NB4 (cell line): ENCODE measurements around the gene HNRNPA1.

Experiments used
- POLR2A ChIP-seq: IDR thresholded peaks from 2 replicates; pipeline ENCODE4 v1.6.1; 2011; ENCODE audit warnings: mild to moderate bottlenecking; ENCODE audit not compliant: insufficient read length; ENCODE audit errors: extremely low read depth
- TF ChIP-seq, protein P1 (sequence below): IDR thresholded peaks from one replicate; pipeline ENCODE4 v1.5.1; 2012; ENCODE audit warnings: low read depth, low read length

DNA sequence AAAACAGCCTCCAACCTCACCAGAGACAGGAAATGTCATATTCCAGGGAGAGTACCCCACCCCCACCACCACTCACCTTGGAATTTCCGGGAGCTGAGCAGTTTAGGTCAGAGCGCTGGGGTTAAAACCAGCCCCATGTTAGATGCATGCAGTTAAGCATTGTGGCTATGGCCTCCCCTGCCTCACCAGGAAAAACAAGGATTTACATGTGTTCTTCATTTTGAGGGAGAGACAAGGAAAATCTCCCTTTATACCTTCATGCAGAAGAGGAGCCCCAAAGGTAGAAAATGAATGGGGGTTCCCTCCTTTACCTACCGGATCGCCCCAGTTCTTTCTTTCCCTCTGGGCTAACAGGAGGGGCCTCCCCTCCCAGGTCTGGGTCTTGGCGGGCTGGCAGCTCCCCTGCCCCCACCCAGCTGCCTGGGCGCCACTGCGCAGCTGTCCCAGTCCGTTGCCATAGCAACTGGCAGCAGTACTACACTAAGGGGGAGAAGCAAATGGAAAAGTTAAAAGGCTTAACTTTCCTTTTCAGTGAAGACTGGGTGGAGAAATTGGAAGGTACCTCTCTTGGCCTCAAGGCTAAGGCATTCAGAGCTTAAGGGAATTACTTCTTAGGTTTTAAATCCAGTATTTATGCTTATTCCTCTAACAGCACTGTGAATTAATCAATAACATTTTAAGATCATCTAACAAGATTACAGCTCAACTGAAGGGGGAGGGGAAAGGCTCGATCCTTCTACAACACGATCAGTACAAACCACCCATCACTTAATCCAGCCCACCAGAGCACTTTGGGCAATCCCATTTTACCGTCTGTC, 21.1 kb upstream of the HNRNPA1 start:
- TF ChIP-seq POLR2A = no peak
- TF ChIP-seq, protein P1, sequence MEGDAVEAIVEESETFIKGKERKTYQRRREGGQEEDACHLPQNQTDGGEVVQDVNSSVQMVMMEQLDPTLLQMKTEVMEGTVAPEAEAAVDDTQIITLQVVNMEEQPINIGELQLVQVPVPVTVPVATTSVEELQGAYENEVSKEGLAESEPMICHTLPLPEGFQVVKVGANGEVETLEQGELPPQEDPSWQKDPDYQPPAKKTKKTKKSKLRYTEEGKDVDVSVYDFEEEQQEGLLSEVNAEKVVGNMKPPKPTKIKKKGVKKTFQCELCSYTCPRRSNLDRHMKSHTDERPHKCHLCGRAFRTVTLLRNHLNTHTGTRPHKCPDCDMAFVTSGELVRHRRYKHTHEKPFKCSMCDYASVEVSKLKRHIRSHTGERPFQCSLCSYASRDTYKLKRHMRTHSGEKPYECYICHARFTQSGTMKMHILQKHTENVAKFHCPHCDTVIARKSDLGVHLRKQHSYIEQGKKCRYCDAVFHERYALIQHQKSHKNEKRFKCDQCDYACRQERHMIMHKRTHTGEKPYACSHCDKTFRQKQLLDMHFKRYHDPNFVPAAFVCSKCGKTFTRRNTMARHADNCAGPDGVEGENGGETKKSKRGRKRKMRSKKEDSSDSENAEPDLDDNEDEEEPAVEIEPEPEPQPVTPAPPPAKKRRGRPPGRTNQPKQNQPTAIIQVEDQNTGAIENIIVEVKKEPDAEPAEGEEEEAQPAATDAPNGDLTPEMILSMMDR = no peak
